PC-3 (cell line): Measurements from ENCODE around the gene PPP2R3A. TPM values are rescaled to one million over a fixed set of nuclear protein-coding genes. Genes with fewer than 3 reads are reported as not detected.
"Not testable (repeated sequence)": the region's sequence is repeated elsewhere in the genome, so short reads cannot be mapped to it uniquely, and the experiment has no call there.

ENCODE experiments used
- ATAC-seq: fragments of 200-7000 bp; cut with Tn5 transposase; 2 replicates; pipeline ENCODE4 v1.9.1; 2020; ENCODE audit warnings: mild to moderate bottlenecking, moderate library complexity
- BruUV-seq: library from RNA; stranded (reverse); fragments of 400-500 nt; replicated peaks from 2 replicates; lab custom pipeline; 2021; lab: Mats Ljungman, UMichigan
- CTCF ChIA-PET: fragments of 300-600 bp; sonication (Branson Sonifier 250); formaldehyde crosslinking; loops from one replicate; lab custom pipeline; 2022; ENCODE audit warnings: antibody characterized with exemption; lab: Charles Lee
- POLR2A ChIA-PET: fragments of 300-600 bp; sonication (Branson Sonifier 250); formaldehyde crosslinking; loops from one replicate; lab custom pipeline; 2022; ENCODE audit warnings: antibody characterized with exemption; ENCODE audit not compliant: unreplicated experiment; lab: Charles Lee
- DNase-seq: peaks from one replicate; pipeline ENCODE4 v3.0.0-alpha.2; 2015
- H2AFZ ChIP-seq: fragments of 300-600 bp; sonication (generic); 2 replicates; pipeline ENCODE4 v1.6.0; 2016; ENCODE audit warnings: antibody characterized with exemption, low read length
- H3F3A ChIP-seq: fragments of 300-600 bp; sonication (generic); one replicate; pipeline ENCODE4 v1.6.0; 2017; ENCODE audit warnings: antibody characterized with exemption, low read length, control low read depth, mild to moderate bottlenecking; ENCODE audit not compliant: unreplicated experiment
- H3K27ac ChIP-seq: fragments of 300-600 bp; sonication (generic); 2 replicates; pipeline ENCODE4 v1.5.1; 2016; ENCODE audit warnings: mild to moderate bottlenecking, low read length
- H3K27me3 ChIP-seq: fragments of 300-600 bp; sonication (generic); 2 replicates; pipeline ENCODE4 v1.6.1; 2016; ENCODE audit warnings: low read length, mixed read lengths
- H3K36me3 ChIP-seq: fragments of 300-600 bp; sonication (generic); 2 replicates; pipeline ENCODE4 v1.6.1; 2016; ENCODE audit warnings: low read depth, mixed run types, low read length, mixed read lengths
- H3K4me1 ChIP-seq: fragments of 300-600 bp; sonication (generic); 2 replicates; pipeline ENCODE4 v1.5.1; 2016; ENCODE audit warnings: low read length; ENCODE audit not compliant: insufficient read depth
- H3K4me2 ChIP-seq: fragments of 300-600 bp; sonication (generic); 2 replicates; pipeline ENCODE4 v1.6.0; 2016; ENCODE audit warnings: low read length
- H3K4me3 ChIP-seq: fragments of 300-600 bp; sonication (generic); 2 replicates; pipeline ENCODE4 v1.5.1; 2016; ENCODE audit warnings: mild to moderate bottlenecking, low read length, mixed read lengths
- H3K79me2 ChIP-seq: fragments of 300-600 bp; sonication (generic); 2 replicates; pipeline ENCODE4 v1.6.1; 2017; ENCODE audit warnings: low read length, mixed read lengths
- H3K9ac ChIP-seq: fragments of 300-600 bp; sonication (generic); 2 replicates; pipeline ENCODE4 v1.6.0; 2016; ENCODE audit warnings: mild to moderate bottlenecking, low read length
- H3K9me2 ChIP-seq: fragments of 300-600 bp; sonication (generic); replicated peaks from 2 replicates; pipeline ENCODE4 v1.6.1; 2016; ENCODE audit warnings: mixed run types, low read length, mixed read lengths
- H3K9me3 ChIP-seq: fragments of 300-600 bp; sonication (generic); 2 replicates; pipeline ENCODE4 v1.6.1; 2016; ENCODE audit warnings: low read length, mixed read lengths
- H4K20me1 ChIP-seq: fragments of 300-600 bp; sonication (generic); 2 replicates; pipeline ENCODE4 v1.6.1; 2016; ENCODE audit warnings: low read length, mixed read lengths
- CTCF ChIP-seq: fragments of 300-600 bp; sonication (generic); conservative IDR thresholded peaks from 2 replicates; pipeline ENCODE4 v1.5.1; 2017; ENCODE audit warnings: antibody characterized with exemption, low read depth, mild to moderate bottlenecking, low read length
- EZH2 ChIP-seq: fragments of 300-600 bp; sonication (generic); IDR thresholded peaks from one replicate; pipeline ENCODE4 v1.6.1; 2017; ENCODE audit warnings: antibody characterized with exemption, mild to moderate bottlenecking, low read length; ENCODE audit not compliant: unreplicated experiment
- EZH2phosphoT487 ChIP-seq: fragments of 300-600 bp; sonication (generic); IDR thresholded peaks from 2 replicates; pipeline ENCODE4 v1.6.1; 2018; ENCODE audit warnings: mild to moderate bottlenecking, antibody characterized with exemption, low read length, borderline replicate concordance
- intact Hi-C: fragments of 100-400 bp; cut with micrococcal nuclease; formaldehyde crosslinking; loops from 2 replicates; pipeline ENCODE4 v1.9.0; 2023
- total RNA-seq: library from RNA; depleted of rRNA; stranded (reverse); fragments of >200 nt; gene quantifications from 2 replicates; pipeline ENCODE4 v1.2.3, GENCODE V29; 2014

PPP2R3A gene
- total RNA-seq, 1 experiment from 2014 or later, result 12.3 TPM

DNA sequence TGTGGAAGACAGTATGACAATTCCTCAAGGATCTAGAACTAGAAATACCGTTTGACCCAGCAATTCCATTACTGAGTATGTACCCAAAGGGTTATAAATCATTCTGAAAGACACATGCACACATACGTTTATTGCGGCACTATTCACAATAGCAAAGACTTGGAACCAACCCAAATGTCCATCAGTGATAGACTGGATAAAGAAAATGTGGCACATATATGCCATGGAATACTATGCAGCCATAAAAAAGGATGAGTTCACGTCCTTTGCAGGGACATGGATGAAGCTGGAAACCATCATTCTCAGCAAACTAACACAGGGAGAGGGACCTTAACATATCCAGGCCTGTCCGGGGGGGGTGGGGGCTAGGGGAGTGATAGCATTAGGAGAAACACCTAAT is 154.3 kb downstream of the PPP2R3A start:
- CTCF ChIA-PET, H3K9ac ChIP-seq, H4K20me1 ChIP-seq, H2AFZ ChIP-seq, H3K27me3 ChIP-seq, H3K9me3 ChIP-seq, DNase-seq, H3F3A ChIP-seq, H3K4me2 ChIP-seq, intact Hi-C loops, H3K36me3 ChIP-seq, H3K9me2 ChIP-seq, ATAC-seq, POLR2A ChIA-PET, H3K79me2 ChIP-seq, BruUV-seq, H3K4me1 ChIP-seq, H3K4me3 ChIP-seq, H3K27ac ChIP-seq: not testable (repeated sequence)

- Histone ChIP-seq H2AFZ (no peak overlapping the region), H4K20me1 (no peaks in the 10 kb centered on the region), H3K27ac (no peak overlapping the region), H3K9me3 (no peaks in the 10 kb centered on the region), H3K4me1 (no peaks in the 10 kb centered on the region), H3K9me2 (no peaks in the 10 kb centered on the region), H3K4me3 (no peak overlapping the region), H3K27me3 (no peaks in the 10 kb centered on the region), H3K36me3 (no peaks in the 10 kb centered on the region), H3K9ac (no peak overlapping the region), H3F3A (no peaks in the 10 kb centered on the region), H3K4me2 (no peak overlapping the region), H3K79me2 (no peaks in the 10 kb centered on the region)
- ATAC-seq (no peak), DNase-seq (no peak)
- ChIA-PET POLR2A (no interaction called here), CTCF (no interaction called here)
- intact Hi-C loops, result no loop called here
- no peak for TF ChIP-seq CTCF
- TF ChIP-seq EZH2, result no peak
- BruUV-seq, result no TSS peak
Measured at GRCh38 chr3:136120373-136121348, 155.1 kb downstream of the PPP2R3A start.

DNA sequence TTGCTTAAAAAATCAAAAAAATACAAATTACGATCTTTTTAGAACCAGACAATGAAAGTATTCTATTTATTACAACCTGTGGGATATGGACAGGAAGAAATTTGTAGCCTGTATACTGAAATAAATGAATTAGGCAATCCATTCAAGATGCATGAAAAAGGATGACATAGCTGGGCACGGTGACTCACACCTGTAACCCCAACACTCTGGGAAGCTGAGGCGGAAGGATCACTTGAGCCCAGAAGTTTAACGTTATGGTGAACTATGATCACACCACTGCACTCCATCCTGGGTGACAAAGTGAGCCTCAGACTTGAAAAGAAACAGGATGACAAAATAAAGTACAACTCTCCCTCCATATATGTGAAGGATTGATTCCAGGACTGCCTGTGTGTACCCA is 156.5 kb downstream of the PPP2R3A start:
- Histone ChIP-seq H3K9me2 (no peaks in the 10 kb centered on the region), H3K36me3 (no peaks in the 10 kb centered on the region), H3K4me1 (no peaks in the 10 kb centered on the region), H3K27me3 (no peaks in the 10 kb centered on the region), H3K27ac (no peak overlapping the region), H3K4me3 (no peak overlapping the region), H2AFZ (no peak overlapping the region), H3K4me2 (no peak overlapping the region), H3K9me3 (no peaks in the 10 kb centered on the region), H3F3A (no peaks in the 10 kb centered on the region), H3K9ac (no peak overlapping the region), H4K20me1 (no peaks in the 10 kb centered on the region), H3K79me2 (no peaks in the 10 kb centered on the region)
- DNase-seq, result no peak
- intact Hi-C loops, result no loop called here
- BruUV-seq, result no TSS peak
- TF ChIP-seq EZH2, result no peak
- no peak for TF ChIP-seq CTCF
- TF ChIP-seq EZH2phosphoT487, result no peak
- ChIA-PET CTCF (no interaction called here), POLR2A (no interaction called here)
- no peak for ATAC-seq

DNA sequence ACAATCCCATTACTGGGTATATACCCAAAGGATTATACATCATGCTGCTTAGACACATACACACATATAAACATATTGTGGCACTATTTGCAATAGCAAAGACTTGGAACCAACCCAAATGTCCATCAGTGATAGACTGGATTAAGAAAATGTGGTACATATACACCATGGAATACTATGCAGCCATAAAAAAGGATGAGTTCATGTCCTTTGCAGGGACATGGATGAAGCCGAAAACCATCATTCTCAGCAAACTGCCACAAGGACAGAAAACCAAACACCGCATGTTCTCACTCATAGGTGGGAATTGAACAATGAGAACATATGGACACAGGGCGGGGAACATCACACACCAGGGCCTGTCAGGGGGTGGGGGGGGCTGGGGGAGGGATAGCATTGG is 166.1 kb downstream of the PPP2R3A start:
- CTCF ChIA-PET, DNase-seq, H3K27ac ChIP-seq, H3K4me1 ChIP-seq, H3K79me2 ChIP-seq, H3K4me3 ChIP-seq, H3K36me3 ChIP-seq, H3K27me3 ChIP-seq, H3K9me3 ChIP-seq, BruUV-seq, H3K4me2 ChIP-seq, H4K20me1 ChIP-seq, H2AFZ ChIP-seq, H3K9ac ChIP-seq, H3F3A ChIP-seq, H3K9me2 ChIP-seq, POLR2A ChIA-PET, intact Hi-C loops, ATAC-seq: not testable (repeated sequence)
